HEK293T (cell line): ENCODE results near the gene RAD9B.
"Not testable (repeated sequence)": the region's sequence is repeated elsewhere in the genome, so short reads cannot be mapped to it uniquely, and the experiment has no call there.

Source experiments
- ARNT ChIP-seq: fragments of 450-650 bp; IDR thresholded peaks from 2 replicates; pipeline ENCODE4 v1.6.1; 2017; ENCODE audit warnings: mild to moderate bottlenecking
- BHLHE40 ChIP-seq: fragments of 450-650 bp; IDR thresholded peaks from 2 replicates; pipeline ENCODE4 v1.6.1; 2016; ENCODE audit warnings: mild to moderate bottlenecking, moderate library complexity, borderline replicate concordance
- CTBP1 ChIP-seq: fragments of 450-650 bp; IDR thresholded peaks from 2 replicates; pipeline ENCODE4 v1.6.1; 2016; ENCODE audit warnings: borderline replicate concordance
- ELF4 ChIP-seq: fragments of 450-650 bp; IDR thresholded peaks from 2 replicates; pipeline ENCODE4 v1.6.1; 2017; ENCODE audit warnings: antibody characterized with exemption
- FOXA1 ChIP-seq: fragments of 450-650 bp; IDR thresholded peaks from 2 replicates; pipeline ENCODE4 v1.6.1; 2016; ENCODE audit warnings: mild to moderate bottlenecking
- FOXK2 ChIP-seq: fragments of 450-650 bp; IDR thresholded peaks from 2 replicates; pipeline ENCODE4 v1.6.1; 2016; ENCODE audit warnings: mild to moderate bottlenecking
- FOXM1 ChIP-seq: fragments of 450-650 bp; IDR thresholded peaks from 2 replicates; pipeline ENCODE4 v1.6.1; 2017; ENCODE audit warnings: mild to moderate bottlenecking, borderline replicate concordance
- HDGF ChIP-seq: fragments of 450-650 bp; IDR thresholded peaks from 2 replicates; pipeline ENCODE4 v1.6.1; 2017; ENCODE audit warnings: antibody characterized with exemption, borderline replicate concordance
- NFRKB ChIP-seq: fragments of 450-650 bp; IDR thresholded peaks from 2 replicates; pipeline ENCODE4 v1.6.1; 2016; ENCODE audit warnings: mild to moderate bottlenecking, moderate library complexity
- SP1 ChIP-seq: fragments of 450-650 bp; IDR thresholded peaks from 2 replicates; pipeline ENCODE4 v1.6.1; 2017
- SUZ12 ChIP-seq: fragments of 450-650 bp; IDR thresholded peaks from 2 replicates; pipeline ENCODE4 v1.6.1; 2016; ENCODE audit warnings: mild to moderate bottlenecking
- ZNF384 ChIP-seq: fragments of 450-650 bp; IDR thresholded peaks from 2 replicates; pipeline ENCODE4 v1.6.1; 2016
- TF ChIP-seq, protein P1 (sequence below): fragments of 450-650 bp; IDR thresholded peaks from 2 replicates; pipeline ENCODE4 v1.6.1; 2016

- not testable (repeated sequence) for TF ChIP-seq ELF4, SP1, BHLHE40, FOXM1, NFRKB, SUZ12, FOXK2, ARNT, FOXA1, CTBP1, HDGF
- TF ChIP-seq, protein P1, sequence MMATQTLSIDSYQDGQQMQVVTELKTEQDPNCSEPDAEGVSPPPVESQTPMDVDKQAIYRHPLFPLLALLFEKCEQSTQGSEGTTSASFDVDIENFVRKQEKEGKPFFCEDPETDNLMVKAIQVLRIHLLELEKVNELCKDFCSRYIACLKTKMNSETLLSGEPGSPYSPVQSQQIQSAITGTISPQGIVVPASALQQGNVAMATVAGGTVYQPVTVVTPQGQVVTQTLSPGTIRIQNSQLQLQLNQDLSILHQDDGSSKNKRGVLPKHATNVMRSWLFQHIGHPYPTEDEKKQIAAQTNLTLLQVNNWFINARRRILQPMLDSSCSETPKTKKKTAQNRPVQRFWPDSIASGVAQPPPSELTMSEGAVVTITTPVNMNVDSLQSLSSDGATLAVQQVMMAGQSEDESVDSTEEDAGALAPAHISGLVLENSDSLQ: not testable (repeated sequence)
- TF ChIP-seq ZNF384: peak; percentile 64; the same call in 1 of the 2 replicates
Measured at GRCh38 chr12:110461189-110461588, 40.9 kb upstream of the RAD9B start.
